Measurements from ENCODE around the gene ZNF414.
"Not testable (repeated sequence)": the region's sequence is repeated elsewhere in the genome, so short reads cannot be mapped to it uniquely, and the experiment has no call there.

ZNF414 gene

GRCh38 chr19:8517551-8518442 lies 3.8 kb upstream of the ZNF414 start:
- H3K4me3 ChIP-seq (ENCODE audit: low read length), result no peak overlapping the region
- TF ChIP-seq CTCF (conservative IDR thresholded peaks at IDR 0.05; ENCODE audit: low read depth, low read length), result no peak
- DNase-seq (ENCODE audit: low read depth), result no peak

GRCh38 chr19:8515317-8515716 lies 1.4 kb upstream of the ZNF414 start:
- H3K4me3 ChIP-seq (ENCODE audit: low read length), result no peak overlapping the region
- TF ChIP-seq CTCF (conservative IDR thresholded peaks at IDR 0.05; ENCODE audit: low read depth, low read length), result no peak
- DNase-seq (ENCODE audit: low read depth), result no peak

- peak overlapping the region; percentile 53 for H3K4me3 ChIP-seq (ENCODE audit: low read length)
Measured at GRCh38 chr19:8514505-8515009, 590 bp upstream of the ZNF414 start.

GRCh38 chr19:8513036-8513686 lies 806 bp downstream of the ZNF414 start:
- no peak for TF ChIP-seq CTCF (conservative IDR thresholded peaks at IDR 0.05; ENCODE audit: low read depth, low read length)
- peak overlapping the region; percentile 53 for H3K4me3 ChIP-seq (ENCODE audit: low read length)
- DNase-seq (ENCODE audit: low read depth), result no peak

More at GRCh38 chr19:8514505-8515009, 590 bp upstream of the ZNF414 start:
- DNase-seq (ENCODE audit: low read depth), result not testable (repeated sequence)

GRCh38 chr19:8512115-8512967 lies 1.6 kb downstream of the ZNF414 start:
- DNase-seq (ENCODE audit: low read depth), result no peak
- TF ChIP-seq CTCF (conservative IDR thresholded peaks at IDR 0.05; ENCODE audit: low read depth, low read length), result no peak
- no peak overlapping the region for H3K4me3 ChIP-seq (ENCODE audit: low read length)

- no peak for DNase-seq (ENCODE audit: low read depth)
- TF ChIP-seq CTCF (conservative IDR thresholded peaks at IDR 0.05; ENCODE audit: low read depth, low read length), result no peak
- no peak overlapping the region for H3K4me3 ChIP-seq (ENCODE audit: low read length)
Measured at GRCh38 chr19:8511573-8512101, 2.3 kb downstream of the ZNF414 start.

Measured in retinal pigment epithelial cell (primary cell).